GM18867 (cell line): ENCODE results near the gene ZMIZ2.

Experiments
- ATAC-seq: cut with Tn5 transposase; IDR thresholded peaks from one replicate; pipeline ENCODE4 v1.9.1; 2021; ENCODE audit warnings: mild to moderate bottlenecking, moderate library complexity; ENCODE audit not compliant: unreplicated experiment

ZMIZ2 gene

GRCh38 chr7:44755698-44756627, 7.3 kb downstream of the ZMIZ2 start:
- ATAC-seq: no peak

GRCh38 chr7:44756904-44757303, 8.3 kb downstream of the ZMIZ2 start:
- no peak for ATAC-seq

DNA sequence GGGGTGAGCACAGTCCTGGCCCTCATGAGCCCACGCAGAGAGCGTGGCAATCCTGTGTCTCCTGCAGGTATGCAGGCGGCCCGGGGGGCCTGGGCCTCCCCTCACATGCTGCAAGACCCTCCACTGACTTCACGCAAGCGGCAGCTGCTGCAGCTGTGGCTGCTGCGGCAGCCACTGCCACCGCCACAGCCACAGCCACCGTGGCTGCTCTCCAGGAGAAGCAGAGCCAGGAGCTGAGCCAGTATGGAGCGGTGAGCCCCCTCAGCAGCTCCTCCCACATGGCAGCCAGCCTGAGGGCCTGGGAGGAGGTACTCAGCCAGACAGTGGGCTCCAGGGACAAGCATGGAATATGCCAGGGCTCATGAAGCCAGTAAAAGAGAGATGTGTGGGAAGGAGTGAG, 8.7 kb downstream of the ZMIZ2 start:
- ATAC-seq: no peak

DNA sequence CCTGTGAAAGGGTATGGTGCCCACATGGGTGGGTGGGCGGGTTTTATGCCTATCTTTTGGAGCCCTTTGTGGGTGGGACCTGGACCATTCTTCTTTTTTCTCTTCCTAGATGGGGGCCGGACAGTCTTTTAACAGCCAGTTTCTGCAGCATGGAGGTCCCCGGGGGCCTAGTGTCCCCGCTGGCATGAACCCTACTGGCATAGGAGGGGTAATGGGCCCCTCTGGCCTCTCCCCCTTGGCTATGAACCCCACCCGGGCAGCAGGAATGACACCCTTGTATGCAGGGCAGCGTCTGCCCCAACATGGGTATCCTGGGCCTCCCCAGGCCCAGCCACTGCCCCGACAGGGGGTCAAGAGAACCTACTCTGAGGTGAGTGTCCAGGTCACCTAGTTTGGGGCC, 9.1 kb downstream of the ZMIZ2 start:
- ATAC-seq: no peak

DNA sequence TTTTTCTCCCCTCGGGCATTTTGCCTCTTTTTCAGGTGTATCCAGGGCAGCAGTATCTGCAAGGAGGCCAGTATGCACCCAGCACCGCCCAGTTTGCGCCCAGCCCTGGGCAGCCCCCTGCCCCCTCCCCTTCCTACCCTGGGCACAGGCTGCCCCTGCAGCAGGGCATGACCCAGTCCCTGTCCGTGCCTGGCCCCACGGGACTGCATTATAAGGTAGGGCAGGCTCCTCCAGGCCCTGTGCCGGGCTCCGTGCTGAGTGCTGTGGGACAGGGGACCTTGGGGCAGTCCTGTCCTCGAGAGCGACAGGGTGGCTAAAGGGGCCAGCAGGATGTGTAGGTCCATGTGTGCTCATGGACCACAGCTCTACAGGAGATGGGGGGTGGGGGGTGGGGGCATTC, 10.6 kb downstream of the ZMIZ2 start:
- no peak for ATAC-seq

GRCh38 chr7:44760034-44760580, 11.5 kb downstream of the ZMIZ2 start:
- no peak for ATAC-seq

DNA sequence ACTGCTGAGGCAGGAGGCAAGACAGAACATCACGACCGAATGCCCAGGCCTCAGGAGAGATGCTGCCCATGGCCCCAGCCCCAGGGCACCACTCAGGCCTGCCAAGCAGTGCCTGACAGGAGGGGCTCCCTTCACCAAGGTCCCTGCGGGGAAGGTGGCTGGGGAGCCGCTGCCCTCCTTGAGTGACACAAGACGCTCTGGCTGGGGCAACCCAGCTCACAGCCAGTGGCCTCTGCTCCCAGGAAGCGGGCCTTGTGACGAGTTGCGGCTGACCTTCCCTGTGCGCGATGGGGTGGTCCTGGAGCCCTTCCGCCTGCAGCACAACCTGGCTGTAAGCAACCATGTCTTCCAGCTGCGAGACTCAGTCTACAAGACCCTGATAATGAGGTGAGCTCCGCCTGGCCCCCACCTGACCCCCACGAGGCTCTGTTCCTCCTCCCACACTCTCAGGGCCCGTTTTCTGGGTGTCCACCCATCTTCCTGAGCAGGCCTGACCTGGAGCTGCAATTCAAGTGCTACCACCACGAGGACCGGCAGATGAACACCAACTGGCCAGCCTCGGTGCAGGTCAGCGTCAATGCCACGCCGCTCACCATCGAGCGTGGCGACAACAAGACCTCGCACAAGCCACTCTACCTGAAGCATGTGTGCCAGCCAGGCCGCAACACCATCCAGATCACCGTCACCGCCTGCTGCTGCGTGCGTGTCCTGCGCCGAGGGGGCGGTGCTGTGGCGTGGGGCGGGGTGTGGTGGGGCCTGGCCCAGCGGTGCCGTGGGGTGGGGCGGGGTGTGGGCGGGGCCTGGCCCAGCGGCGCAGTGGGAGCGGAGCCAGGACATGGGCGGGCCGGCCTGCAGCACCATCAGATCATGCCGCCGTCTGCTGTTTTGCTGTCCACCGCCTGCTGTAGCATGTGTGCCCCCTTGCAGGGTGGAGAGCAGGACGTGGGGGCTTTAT, 12.8 kb downstream of the ZMIZ2 start:
- ATAC-seq: no peak

GRCh38 chr7:44762300-44762699, 13.7 kb downstream of the ZMIZ2 start:
- no peak for ATAC-seq

- no peak for ATAC-seq
Observed at GRCh38 chr7:44762726-44763522, 14.3 kb downstream of the ZMIZ2 start.

- ATAC-seq: no peak
Observed at GRCh38 chr7:44764081-44764480, 15.4 kb downstream of the ZMIZ2 start.

DNA sequence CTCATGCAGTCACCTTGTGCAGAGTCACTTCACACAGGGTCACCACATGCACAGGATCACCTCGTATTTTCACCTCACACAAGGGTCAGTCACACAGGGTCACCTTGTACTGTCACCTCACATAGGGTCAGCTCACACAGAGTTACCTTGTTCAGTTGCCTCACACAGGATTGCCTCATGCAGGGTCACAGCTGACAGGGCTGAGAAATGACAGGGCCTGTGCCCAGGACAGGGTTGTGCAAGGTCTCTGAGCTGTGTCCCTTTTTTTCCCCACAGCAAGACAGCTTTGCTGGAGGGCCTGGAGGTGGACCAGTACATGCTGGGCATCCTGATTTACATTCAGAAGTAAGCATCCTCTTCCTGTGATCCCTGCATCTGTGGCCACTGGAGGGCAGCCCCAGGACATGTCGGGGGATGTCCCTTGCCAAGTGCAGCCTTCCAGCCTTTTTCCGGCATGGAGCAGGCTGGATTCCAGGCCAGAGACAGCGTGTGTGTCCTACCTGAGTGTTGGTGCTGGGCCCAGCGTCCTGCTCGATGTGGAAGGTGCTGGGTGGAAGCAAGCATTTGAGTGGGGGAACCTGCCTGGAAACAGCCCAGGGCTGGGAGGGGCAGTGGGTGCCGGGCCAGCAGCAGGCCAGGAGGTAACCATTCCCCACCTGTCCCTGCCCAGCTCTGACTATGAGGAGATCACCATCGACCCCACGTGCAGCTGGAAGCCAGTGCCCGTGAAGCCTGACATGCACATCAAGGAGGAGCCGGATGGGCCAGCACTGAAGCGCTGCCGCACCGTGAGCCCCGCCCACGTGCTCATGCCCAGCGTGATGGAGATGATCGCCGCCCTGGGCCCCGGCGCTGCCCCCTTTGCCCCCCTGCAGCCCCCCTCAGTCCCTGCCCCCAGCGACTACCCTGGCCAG, 16.3 kb downstream of the ZMIZ2 start:
- ATAC-seq: no peak

DNA sequence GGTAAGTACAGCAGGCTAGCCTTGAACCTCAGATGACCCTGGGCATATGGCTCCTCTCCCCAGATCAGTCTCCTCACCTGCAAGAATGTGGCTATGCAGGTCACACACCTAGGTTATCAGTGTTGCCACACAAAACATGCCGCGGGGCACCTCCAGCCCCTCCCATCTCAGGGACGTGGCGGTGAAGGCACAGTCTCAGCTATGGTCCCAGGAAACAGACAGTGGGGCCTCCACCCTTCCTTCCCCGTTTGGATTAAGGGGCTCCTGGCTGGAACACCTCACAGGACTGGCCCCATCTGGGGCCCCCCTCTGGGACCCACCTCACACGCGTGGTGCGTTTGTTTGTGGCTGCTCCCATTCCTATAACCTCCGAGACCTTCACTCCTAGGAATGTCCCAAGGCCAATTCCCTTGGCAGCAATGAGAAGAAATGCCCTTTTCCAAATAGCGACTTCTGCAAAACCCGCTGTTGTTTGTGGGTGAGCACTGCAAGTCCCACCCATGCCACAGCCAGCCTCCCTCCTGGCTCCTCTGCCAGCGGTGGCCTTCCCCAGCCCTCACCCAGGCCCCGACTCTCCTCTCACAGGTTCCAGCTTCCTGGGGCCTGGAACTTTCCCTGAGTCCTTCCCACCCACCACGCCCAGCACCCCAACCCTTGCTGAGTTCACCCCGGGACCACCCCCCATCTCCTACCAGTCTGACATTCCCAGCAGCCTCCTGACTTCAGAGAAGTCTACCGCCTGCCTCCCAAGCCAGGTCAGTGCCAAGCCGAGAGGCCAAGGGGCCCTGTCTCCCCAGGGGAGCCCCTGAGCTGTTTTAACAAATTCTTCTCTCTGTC, 17.1 kb downstream of the ZMIZ2 start:
- no peak for ATAC-seq

GRCh38 chr7:44766416-44766801, 17.8 kb downstream of the ZMIZ2 start:
- no peak for ATAC-seq

DNA sequence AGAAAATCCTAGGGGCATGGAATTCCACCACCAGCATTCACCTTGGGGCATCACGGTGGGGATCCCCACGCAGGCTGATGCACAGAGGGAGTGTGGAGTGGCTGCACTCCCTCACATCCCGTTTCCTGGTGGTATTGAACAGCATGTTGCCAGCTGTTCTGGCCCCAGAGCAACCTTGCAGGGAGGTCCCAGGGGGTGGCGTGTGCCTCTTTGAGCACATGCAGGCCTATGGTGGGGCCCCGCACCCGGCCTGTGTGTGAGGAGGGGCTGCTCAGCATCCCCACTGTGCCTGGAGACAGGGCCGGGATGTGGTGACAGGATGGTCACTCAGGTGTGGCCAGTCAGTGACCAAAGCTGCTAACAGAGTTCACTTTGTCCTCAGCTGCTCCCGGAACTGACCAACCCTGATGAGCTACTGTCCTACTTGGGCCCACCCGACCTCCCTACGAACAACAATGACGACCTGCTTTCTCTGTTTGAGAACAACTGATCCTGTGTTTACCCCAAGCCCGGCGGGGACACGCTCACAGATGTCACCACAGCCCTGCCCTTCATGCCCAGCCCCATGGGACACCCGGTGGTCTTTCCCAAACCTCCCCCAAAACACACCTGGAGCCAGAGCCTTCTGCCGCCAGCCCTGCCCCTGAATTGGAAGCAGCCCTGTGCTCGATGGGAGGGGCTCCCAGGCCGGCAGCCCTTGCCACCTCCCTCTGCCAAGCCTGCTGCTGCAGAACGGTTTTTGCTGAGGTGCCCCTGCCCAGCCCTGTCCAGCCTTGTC, 18.7 kb downstream of the ZMIZ2 start:
- ATAC-seq: no peak

DNA sequence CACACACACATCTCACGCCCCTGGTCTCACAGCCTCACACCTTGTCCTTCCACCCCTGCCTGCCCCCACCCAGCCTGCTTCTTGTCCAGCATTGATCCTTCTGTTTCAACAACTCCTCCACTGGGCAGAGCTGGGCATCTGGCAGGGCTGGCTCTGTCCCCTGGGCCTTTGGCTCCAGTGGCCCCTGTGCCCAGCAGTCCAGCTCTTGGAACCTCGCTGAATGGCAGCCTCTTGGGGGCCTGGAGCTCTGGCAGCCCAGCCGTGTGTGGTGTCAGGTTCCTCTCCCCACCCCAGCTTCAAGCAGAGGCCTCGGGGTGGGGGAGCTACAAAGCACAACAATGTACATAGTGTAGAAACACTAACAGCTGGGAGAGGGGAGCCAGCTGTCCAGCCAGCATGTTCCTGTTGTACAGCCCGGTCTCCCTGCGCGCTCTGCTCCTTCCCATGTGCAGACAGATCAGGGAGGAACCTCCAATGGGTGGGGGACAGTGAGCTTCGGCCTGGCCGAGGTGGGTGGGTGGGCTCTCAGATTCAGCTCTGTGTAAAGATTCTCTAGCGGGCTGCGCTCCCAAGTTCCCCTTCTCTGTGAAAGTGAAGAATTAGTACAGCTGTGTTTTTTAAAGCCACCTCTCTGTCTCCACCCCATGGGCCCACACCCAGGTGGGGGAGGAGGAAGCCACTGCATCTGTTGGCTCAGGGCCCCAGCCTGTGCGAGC, 19.4 kb downstream of the ZMIZ2 start:
- ATAC-seq: peak; percentile 57

DNA sequence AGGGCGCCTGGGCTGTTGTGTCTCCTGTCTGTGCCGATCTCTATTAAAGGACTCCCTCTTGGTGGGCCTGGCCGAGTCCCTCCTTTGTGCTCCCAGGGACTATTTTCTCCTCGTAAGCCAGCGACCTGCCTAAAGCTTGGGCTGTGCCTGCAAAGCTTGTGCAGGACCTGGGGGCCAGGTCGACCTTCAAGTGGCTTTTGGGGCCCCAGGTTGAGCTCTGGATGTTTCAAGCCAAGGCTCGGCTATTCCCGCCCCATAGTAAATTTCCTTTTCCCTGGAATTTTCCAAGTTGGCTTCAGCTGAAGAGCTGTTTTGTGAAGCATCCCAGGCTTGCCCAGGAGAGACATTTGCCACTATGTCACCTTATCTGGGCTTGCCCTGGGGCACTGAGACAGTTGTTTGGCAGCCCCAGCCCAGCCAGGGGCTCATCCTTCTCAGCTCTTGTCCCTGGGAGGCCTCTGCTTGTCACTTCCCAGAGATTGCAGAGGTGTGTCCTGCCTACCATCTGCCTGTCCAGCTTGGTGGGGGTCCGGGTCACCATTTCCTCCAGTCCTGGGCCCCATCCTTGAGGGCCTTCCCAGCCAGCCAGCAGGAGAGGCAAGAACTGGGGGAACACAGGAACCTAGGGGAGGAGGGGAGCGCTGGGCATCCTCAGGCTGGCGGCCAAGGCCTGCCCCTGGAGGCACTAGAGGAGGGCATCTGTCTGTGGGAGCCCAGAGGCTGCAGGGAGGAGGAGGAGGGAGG, 20.2 kb downstream of the ZMIZ2 start:
- ATAC-seq: no peak

GRCh38 chr7:44769376-44769775, 20.7 kb downstream of the ZMIZ2 start:
- no peak for ATAC-seq
